NCI-H2081 (cell line): ENCODE results near the gene PRODH2.

Experiments
- DNase-seq, 2 experiments: peaks; one replicate each; lab custom pipeline; 2025; lab: John Stamatoyannopoulos, UW

PRODH2 gene

DNA sequence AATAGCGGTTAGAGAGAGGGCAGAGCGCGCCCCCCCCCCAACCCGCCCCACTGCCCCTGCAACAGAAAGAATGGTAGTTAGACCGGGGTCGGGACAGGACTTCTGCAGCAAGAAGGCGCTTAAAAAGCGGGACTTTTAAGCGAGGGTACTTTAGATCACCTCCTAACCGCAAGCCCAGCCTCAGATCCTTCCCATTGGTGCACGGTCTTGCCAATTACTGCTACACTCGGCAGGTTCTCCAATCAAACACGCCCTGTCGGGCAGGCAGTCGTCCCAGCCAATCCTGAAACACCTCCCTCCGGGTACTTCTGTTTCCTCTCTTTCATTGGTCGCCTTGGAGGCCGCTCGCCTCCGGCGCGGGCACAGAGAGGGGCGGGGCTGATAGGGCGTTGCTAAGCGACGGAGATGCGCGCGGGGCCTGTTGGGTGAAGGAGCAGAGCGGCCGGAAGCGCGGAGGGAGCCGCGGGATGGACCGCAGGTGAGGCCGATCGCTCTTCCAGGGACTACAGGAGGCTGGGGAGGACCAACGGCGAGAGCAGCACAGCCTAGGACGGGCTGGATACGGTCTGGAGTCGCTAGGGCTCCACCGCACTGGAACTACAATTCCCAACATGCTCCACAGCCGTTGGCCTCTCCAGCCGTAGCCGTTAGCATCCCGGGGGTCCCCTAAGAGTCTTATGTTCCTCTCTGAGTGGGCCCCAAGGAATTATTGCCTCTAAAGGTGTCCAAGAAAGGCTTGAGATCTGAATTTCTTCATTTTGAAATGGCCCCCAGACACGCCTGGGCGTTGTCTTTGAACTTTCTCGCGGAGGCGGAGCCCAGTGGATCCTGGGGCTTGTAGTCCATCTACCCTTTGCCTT lies 54.7 kb downstream of the PRODH2 start, which contains the start of gene PROSER3:
TSS of gene PROSER3 (plus strand) at position 428 of the 860 bp plus-strand sequence. CDS start at position 468, 40 bp downstream.
- peak; percentile 98 to 99 for DNase-seq

DNA sequence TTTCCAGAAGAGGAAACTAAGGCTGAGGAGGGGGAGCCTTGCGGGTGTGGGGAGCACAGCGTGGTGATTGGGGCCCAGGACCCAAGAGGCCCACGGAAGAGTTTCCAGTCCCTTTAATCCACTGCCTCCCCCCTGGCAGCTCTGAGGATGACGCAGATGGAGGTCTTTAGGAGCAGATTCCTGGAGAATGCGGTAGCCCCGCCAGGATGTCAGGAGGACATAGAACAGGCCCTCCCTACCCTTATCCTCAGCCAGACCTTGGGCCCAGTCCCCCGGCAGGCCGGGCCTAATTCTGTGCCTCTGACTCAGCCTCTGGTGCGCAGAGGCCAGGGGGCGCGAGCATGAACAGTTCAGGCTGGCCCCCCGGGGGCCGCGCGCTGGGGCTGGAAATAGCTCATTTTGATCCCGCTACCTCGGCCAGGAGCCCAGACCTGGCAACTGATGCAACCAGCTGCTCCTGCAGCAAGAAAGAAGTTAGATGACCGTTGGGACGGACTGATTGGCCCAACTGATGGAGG lies 55.4 kb downstream of the PRODH2 start:
- DNase-seq, result peak; percentile 59 to 83

DNA sequence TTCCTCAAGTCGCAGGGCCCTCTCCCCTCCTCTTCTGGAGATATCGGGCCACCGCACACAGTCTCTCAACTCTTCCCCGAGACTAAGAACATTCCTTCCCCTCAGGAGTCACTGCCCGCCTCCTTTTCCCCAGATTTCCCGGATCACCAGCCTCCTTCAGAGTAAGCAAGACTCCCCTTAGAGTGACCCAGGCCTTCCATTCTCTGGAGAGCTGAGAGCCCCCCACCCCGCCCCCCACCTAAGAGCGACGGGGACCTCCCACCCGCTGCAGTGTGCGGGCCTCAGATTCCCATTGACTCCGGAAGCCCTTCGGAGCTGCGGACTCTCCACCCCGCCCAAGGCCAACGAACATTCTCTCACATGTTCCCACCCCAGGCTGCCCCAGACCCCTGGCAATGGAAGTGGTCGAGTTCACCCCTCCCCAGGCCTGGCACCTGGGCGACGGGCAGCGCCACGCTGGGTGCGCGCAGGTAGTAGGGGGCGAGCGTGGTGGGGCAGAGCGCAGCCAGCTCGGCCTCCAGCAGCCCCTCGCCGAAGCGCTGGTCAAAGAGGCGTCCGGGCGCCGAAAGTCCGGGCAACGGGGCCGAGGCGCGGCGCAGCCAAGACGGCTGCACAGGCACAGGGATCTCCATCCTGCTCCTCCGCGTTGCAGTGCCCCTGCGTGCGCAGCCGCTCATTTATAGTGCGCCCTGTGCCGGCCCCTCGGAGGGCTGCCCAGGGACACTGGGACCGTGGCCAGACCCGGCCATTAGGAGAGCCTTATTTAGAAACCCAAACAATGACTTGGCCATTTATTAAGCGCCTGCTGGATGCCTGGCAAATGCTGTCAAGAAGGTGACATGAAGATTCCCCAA lies 56.0 kb downstream of the PRODH2 start, which contains the start of gene HSPB6:
TSS of gene HSPB6 (minus strand) at position 653 of the 854 bp plus-strand sequence. CDS start at position 632, 21 bp downstream.
- DNase-seq, result no peak

DNA sequence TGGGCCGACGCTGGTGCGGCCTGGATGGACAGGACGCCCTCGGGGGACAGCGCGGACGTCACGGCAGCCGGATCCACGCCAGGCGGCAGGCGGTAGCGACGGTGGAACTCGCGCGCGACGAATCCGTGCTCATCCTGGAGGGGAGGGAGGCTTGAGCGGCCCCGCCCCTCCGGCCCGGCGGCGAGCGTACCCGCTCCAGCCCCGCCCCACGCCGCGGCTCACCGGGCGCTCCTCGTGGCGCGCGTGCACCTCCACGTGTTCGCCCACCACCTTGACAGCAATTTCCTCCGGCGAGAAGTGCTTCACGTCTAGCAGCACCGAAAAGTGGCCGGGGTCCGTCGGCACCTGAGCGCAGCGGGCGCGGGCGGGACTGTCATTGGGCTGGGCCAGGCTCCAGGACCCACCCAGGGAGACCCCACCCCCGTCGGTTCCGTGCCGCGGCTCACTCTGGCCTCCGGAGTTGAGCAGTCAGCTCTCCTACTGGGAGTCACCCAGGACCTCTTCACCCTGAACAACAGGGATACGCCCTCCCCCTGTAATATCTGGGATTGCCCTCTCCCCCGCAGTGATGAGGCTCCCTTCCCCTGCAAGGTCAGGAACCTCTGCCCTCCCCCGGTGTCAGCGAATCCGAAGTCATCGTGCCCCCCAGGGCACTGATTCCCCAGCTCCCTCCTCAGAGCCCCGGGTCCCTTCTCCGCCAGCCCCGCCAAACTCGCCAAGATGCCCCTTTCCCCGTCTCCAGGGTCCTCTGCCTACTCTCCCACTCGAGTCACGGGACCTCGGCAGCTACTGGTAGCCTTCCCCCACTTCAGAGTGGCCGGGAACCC lies 56.9 kb downstream of the PRODH2 start:
- DNase-seq, result no peak

DNA sequence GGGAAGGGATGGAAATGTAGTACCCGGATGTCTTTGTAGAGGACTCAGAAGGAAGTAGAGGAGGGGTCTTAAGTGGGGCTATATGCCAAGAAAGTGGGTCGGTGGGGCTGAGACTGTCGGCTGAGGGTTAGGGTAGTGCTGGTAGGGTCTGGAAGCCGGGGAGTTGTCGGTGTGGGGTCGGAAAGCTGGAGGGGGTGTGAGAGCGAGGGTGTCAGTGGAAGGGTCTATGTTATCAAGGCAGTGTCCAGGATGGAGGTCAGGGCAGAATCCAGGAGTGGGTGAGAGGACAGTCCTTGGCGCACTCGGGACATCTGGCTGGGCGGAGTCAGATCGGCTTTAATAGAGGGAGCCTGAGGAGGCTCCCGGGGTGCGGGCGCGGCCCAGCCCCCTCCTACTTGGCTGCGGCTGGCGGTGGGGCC lies 57.5 kb downstream of the PRODH2 start:
- DNase-seq, result no peak

DNA sequence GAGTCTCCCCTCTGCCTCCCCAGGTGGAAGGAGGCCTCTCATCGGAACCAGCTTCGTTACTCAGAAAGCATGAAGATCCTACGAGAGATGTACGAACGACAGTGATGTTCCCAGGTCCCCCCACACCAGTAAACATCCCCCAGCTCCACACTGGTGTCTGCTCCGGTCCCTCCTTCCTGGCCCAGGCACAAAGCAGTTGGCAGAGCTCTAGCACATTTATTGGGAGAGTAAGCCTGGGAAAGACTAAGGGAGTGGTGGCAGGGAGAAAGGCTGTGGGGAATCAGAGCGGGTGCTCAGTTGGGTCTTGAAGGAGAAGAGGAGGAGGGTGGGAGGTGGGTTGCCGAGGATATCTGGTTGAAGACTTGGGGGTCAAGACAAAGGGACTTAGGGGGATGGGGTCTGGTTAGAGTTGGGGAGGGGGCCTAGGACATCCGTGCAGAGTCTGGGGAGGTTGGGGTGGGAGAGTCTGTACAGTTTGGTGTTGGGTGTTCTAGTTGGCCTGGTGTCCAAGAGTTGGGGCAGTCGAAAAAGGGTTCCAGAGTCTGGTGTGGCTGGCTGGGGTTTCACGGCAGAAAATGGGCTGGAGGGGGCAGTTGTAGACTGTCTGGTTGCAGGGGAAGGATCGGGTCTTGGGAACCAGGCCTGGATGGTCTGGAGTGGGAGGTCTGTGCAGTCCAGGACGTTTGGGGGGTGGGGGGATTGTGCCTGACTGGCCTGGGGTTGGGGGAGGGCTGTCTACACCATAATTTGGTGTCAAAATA lies 58.1 kb downstream of the PRODH2 start:
- DNase-seq, result no peak

DNA sequence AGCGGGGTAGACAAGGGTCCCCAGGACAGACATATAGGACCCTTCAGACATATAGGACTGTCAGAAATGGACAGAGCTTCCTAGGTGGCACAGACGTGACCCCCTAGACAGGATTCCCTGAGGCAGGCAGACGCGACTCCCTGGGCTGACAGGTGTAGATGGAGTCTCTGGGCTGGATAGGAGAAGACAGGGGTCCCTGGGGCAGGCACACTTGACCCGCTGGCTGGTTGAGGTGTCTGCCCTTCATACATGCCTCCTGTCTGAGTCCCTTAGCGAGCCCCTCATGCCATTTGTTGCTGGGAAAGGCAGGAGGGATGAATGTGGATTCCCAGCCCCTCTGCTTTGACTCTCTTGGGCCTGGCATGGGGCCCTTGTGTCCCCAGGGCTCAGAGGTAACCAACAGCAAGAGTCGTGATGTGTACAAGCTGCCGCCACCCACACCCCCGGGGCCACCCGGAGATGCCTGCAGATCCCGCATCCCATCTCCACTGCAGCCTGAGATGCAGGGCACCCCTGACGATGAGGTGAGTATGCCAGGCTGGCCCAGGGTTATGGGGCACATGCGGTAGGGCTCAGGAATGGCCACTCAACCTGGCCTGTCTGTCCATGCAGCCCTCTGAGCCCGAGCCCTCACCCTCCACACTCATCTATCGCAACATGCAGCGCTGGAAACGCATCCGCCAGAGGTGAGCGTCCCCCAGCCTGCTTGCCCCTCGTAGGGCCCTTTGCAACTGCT lies 58.8 kb downstream of the PRODH2 start:
- no peak for DNase-seq

DNA sequence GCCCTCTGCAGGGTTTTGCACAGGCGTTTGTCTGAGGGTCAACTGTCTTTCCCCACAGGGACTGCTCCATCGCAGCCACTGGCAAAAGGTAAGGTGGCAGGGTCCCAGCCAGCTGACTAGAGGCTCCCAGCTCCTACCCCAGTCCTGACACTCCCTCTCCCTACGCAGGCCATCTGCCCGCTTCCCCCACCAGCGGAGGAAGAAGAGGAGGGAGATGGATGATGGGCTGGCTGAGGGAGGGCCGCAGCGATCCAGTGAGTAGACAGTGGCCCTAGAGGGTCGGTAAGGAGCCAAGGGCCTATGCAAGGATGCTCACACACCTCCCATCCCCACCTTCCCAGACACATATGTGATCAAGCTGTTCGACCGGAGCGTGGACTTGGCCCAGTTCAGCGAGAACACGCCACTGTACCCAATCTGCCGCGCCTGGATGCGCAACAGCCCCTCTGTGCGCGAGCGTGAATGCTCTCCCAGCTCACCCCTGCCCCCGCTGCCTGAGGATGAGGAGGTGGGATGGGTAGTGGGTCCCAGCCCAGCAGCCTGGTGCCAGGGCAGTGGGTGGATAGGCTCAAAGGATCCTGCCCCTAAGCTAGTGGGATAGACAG lies 59.8 kb downstream of the PRODH2 start:
- DNase-seq, result no peak

DNA sequence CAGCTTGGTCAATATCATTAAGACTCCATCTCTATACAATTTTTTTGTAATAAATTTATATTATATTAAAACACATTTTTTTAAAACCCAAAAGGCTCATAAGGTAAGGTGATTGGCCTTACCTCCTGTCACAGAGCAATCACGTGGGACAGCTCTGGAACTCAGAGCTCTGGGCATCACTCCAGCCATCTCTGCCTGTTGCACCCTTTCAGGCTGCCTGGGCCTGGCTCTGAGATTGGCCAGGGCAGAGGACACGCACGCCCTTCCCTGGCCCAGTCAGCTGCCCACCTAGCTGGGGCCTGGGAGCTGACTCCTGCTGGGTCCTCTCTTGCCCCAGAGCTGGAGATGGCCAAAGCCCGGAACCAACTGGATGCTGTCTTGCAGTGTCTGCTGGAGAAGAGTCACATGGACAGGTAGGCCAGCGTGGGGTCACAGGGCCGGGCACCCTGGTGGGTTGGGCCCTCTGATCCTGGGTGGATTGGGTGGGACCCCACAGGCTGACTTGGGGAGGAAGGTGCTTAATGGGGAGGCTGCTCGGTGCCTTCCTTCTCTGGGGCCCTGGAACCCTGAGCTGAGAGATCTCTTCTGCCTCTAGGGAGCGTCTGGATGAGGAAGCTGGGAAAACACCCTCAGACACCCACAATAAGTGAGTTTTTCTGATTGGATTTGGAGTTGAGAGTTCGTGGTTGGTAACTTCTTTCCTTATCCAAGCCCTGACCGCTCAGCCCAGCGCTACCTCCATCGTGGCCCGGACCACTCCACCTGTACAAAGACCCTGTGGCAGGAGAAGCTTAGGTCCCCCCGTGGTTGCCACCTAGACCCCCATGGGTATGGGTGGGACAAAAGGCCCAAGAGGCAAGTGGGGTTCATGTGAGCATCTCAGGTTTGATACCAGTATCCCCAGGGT lies 60.6 kb downstream of the PRODH2 start:
- DNase-seq, result no peak

DNA sequence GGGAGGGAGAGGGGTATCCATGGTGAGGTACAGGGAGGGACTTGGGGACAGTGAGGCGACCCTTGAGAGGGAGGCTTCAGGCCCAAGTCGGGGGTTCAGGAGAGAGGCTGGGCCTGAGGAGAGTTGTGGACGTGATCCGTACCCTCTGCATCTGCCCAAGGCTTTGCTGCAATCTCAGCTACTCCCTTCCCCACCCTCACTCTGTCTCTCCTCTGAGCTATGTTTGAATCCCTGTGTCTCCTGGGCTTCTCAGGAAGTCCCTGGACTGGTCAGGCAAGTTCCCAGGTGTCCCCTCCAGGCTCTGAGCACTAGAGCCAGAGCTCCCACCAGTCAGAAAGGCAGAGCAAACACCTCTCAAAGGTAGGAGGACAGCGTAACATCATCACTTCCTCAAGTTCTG lies 62.5 kb downstream of the PRODH2 start:
- no peak for DNase-seq
